Stimulated activated CD4-positive, alpha-beta T cell treated with anti-CD3 and anti-CD28 coated beads, Interleukin-2, amount 100 ng/mL, for 48 hours (primary cell): ENCODE data around the gene DGKZ.

Experiments
- DNase-seq, 2 donors: peaks; one replicate each; pipeline ENCODE4 v3.0.0-alpha.2; 2020

DGKZ gene

DNA sequence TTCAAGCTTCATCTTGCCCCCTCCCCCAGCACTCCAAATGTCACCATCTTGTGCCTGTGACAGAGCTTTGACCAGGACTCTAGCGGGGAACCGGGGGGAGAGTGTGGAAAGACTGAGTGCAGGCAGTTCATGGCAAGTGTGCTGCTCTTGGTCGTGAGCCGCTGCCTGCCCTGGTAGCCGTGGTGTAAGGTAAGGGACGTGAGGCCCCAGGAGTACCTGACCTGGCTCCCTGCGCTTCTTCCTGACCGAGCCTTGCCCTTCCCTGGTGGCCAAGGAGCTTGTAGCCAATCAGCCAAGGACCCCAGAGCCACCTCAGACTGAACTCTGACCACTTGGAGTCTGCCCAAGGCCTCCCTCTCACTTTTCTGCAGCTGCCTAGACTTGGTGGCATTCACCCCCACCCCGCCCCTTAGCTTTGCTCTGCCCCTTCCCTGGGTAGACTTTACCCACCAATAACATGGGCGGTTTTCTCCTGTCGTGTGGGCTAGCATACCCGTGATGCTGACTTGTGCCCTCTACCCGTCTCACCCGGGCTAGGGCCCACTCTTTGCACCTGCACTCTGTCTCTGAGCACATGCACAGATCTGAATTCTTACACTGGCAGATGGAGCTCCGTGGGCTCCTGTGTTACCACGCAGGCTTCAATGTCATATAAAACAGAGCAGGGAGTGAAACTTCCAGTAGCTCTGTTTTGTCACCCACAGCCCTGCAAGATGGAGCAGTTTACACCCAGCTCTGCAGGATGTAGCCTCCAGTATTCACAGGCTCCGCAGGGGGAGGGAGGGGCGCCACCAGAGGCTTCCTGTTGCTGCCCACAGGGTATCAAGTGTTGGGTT is 1.5 kb downstream of the DGKZ start:
- DNase-seq = no peak

DNA sequence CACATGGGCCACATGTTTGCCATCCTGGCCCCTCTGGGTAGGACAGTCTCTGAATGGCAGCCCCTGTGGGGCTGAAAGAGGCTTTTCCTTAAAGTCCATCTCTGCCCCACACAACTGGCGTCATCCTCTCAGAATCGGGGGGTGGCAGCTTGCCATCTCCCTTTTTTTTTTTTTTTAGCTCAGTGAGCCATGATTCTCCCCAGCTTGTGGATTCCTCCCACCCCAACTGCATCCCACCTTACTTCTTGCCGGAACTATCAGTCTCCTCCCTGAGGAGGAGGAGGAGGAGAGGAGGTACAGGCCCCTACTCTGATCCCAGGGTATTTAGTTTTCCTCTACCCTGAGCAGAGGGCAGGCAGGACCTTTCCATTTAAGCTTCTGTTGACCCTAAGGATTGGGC is 3.4 kb downstream of the DGKZ start:
- no peak for DNase-seq

DNA sequence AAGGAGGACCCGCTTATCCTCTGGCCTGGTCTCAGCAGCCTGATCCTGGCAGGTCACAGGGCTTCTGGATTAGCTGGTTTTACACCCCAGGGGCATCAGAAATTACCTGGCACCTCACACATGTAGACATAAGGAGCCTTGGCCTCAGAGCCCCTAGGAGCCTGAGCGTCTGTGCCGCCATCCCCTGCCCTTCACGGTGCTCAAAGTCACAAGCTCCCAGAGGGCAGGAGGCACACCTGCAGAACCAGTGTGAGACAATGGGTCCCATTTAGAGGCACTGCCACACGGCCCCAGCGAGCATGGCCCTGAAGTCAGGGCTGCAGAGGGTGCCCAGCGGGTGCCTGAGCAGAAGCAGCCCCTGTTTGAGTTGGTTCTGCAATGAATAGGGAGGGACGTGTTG is 3.9 kb downstream of the DGKZ start:
- no peak for DNase-seq

DNA sequence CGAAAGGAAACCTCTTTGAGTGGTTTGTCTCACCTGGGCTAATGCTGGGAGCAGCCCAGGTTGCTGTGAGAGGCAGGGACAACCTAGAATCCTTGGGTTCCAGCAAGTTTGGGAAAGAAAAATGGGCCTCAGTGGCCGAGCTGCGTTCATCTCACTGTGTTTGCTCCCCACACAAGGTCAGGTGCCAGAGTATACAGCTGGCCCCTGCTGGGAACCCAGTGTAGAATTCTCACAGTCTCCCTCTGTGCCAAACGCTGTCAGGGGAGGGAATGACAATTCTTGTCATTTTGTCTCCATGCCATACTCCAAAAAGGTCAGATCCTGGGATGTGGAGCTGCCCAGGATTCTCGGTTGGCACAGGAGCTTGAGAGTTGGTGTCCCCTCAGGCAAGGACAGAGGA is 4.3 kb downstream of the DGKZ start:
- no peak for DNase-seq

DNA sequence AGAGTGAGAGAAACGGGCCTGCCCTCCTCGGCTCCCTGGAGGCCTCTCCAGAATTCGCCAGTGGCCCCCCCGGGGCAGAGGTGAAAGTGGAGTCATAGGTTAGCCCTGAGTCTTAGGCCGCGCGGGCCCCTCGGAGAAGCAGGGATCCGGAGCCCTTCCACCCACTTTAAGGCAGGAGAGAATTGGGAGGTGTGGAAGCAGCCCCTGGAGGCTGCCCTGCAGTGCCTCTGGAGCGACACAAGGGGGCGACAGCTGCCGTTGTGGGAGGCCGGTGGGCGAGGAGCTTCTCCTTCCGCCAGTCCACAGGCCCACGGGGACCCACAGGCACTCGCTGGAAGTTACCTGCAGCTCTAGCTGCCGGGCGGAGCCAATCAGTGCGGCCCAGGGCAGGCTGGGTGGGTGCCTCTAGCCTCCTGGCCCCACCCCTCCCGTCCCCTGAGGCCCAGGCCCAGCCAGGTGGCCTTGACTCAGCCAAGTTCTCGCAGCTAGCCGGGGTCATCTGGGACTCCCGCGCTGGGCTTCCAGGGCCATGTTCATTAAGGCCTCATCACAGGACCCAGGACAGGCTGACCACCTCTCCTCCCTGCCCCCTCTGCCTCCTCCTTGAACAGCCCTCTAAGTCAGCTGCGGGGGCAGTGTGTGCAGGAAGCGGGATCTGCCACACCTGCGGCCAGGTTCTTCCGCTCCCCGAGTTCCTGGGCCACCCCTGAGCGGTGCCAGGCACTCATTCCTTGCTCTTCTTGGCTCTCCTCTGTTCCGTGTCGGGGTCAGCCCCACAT is 5.0 kb downstream of the DGKZ start:
- peak; percentile 71 to 82 for DNase-seq

DNA sequence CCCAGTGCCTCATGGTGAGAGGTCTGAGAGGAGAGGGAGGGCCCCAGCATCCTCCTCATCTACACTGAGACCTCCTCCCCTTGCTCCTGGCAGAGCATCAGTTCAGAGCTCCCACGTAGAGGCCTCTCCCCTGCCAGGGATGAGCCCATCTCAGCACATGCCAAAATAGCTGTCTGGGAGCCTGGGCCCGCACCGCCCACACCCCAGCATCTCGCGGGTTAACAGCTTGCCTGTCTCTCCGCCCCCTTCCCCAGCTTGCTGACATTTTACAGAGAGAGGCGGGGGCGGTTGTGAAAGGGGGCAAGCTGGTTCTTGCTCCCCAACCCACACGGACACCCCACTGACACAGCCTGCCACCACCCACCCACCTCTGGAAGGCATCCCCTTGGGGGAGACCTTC is 6.4 kb downstream of the DGKZ start:
- no peak for DNase-seq

DNA sequence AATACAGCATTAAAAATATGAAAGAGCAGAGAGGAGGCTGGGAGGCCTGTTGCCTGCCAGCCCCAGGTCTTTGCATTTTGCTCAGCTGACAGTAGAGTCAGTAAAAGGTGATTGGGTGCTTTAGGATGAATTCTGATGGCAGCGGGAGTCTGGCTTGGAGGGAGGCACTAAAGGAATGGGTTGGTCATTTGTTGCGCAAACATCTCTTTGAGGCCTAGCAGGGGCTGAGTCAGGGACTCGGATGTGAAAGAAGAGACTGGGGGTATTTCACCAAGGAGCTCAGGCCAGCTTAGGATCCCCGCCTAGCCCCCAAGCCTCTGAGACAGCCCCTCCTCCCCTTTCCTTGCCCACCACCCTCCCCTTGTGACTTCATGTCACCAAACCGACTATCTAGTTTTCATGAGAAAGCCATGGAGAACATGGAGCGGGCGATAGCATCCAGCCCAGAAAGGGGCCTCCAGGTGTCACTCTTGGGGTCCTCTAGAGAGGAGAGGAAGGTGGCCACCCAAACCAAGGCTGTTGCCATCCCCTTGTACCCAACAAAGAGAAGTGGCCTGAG is 9.7 kb downstream of the DGKZ start:
- DNase-seq = no peak

DNA sequence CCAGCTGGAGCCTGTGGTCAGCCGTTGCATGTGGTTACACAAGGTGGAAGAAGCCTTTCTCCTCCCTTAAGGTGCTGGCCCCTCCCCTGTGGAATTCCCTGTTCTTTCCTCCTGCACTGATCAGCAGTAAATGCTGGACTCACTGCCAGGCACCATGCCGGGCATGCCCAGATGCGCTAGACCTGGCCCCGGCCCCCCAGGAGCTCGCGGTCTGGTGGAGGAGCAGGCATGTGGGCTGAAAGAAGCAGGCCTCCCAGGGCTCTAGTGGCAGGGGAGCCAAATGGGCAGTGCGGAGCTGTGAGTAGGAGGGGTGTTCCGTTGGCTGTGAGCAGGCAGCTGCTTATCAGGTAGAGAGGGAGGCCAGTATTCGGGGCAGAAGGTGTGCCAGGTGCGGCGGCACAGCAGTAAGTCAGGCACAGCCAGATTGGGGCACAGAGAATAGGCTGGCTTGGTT is 10.2 kb downstream of the DGKZ start:
- no peak for DNase-seq

DNA sequence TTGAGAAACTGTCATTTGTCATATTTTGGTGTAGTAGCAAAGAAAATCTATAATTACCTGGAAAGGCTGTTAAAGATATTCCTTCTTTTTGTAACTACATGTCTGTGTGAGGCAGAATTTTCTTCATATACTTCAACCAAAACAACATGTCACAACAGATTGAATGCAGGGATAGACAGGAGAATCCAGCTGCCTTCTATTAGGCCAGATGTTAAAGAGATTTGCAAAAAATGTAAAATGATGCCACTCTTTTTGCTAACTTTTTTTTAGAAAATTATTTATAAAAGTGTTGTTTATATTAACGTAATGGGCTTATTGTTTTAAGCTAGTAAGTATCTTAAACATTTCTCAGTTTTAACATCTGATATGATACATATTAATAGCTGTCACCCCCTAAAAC is 12.7 kb downstream of the DGKZ start:
- DNase-seq = no peak

DNA sequence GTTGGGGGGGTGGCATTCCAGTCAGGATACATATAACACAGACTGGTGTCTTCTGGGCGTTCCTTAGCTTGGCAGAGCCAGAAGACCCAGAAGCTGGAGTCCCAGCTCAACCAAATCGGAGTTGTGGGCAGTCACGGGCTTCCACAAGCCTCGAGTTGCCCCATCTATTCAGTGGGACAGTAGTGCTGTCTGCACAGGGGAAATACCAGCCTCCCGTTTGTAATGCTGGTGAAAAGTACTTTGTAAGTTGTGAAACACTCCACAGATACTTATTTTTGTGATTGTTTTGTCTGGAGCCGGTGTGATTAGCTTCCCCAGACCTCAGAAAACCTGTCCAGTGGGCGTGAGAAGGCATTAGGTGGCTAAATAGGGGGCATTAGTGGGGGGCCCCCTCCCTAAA is 13.6 kb downstream of the DGKZ start:
- no peak for DNase-seq

DNA sequence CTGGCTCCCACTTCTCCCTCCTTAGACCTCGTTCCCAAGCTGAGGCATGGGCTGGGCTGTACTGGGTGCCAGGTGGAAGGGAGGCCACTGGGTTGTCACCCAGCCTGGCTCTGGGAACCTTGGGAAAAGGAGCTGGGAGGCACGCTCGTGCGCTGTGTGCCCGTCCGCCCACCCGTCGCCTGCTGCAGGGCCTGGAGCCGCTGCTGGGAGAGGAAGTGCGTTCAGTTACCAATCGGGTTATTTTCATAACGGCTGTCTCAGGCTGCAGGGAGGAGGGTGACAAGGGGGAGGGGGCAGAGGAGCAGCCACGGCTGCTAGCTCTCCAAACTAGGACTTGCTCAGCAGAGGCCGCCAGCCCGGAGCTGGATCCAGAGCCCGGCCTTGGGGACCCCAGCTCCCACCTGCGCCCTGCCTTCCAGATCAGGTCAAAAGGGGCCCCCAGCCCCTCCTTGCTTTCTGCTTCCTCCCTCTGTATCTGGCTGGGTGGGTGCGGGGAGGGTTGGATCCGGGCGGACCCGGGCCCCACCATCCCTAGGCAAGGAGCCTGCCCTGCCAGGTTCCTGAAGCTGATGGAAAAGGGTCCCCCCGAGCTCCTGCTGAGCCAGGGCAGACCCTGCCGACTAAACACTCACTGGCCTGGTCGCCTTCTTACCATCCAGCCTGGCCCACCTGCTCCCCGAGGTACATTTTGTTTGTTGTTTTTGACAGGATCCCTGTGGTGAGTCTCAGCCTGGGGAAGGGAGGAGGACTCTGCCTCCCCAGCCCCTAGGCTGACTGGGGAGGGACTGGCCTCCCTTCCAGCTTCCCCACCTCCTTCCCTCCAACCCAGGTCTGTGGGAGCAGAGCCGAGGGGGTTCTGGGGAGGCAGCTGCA is 14.3 kb downstream of the DGKZ start:
- DNase-seq = peak in 1 of 2 donors; percentile 54

DNA sequence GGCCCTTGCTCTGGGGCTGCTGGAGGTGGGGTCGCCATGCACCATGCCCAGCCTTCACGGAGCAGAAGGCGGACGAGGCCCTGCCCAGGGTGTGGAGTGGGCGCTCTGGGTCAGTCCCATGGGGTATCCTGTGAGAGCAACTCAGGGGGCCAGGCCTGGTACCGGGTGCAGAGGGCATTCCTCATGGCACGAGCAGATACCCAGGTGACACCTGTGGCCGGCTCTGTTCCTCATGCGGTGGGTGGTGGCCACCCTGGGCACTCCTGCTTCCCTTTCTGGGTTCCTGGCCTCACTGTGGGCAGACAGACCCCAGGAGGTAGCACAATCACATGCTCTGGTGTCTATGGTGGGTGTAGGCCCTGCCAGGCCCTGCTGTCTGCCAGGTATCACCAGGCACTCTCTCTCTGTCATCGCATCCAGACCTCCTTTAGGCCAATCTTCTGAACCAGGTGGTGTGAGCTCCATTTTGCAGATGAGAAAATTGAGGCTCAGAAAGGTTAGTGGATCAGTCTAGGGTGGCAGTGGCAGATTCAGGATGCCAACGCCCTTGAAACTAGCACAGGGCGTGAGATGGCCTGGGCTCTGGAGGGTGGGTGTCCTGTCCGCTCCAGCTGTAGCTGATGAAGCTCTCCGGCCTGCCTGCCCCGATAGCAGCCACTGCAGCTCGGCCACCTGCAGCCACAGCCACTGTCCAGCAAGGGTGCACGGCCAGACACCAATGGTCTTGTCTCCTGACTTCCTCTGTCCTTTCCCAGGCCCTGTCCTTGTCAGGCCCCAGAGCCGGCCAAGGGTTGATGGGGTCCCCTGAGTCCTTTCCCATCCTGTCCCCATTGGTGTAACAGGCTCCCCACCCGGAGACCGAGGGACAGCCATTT is 15.1 kb downstream of the DGKZ start:
- no peak for DNase-seq

DNA sequence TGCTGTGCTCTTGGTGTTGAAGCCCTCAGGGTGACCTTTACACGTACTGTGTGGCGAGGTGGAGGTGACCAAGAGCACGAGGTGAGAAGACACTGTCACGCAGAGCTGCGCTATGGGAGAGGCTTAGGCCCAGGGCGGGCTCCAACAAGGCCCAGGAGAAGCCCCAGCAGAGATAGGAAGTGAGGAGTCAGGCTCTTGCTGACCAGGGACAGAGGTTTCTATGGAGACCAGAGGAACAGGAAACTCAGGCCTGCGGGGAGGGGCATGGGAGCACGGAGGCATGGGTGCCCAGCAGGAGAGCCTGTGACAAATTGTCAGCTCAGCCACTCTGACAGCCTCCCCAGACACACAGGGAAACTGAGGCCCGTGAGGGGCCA is 15.8 kb downstream of the DGKZ start:
- no peak for DNase-seq

DNA sequence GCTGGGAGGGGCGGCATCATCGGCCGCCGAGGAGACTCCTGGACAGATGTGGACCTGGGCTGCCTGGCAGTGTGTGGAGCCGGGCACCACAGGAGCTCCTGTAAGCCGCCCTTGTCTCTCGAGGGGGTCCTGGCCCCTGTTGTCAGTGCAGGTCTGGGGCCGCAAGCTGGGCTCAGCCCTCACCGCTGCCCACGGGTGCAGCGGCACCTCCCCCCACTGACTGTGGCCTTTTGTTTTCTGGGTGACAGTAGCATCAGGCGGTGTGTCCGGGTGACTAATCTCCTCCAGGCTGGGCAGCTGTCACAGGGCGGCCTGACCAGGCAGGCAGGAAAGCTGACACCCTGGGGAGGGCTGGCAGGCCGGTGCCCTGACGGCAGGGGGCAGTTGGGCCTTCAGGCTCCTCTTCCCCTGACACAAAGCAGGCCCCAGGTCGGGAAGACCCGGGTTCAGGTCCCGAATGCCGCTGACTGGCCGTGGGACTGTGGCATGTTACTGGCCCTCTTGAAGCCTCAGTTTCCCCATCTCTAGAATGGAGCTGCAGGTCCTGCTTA is 16.3 kb downstream of the DGKZ start:
- no peak for DNase-seq

DNA sequence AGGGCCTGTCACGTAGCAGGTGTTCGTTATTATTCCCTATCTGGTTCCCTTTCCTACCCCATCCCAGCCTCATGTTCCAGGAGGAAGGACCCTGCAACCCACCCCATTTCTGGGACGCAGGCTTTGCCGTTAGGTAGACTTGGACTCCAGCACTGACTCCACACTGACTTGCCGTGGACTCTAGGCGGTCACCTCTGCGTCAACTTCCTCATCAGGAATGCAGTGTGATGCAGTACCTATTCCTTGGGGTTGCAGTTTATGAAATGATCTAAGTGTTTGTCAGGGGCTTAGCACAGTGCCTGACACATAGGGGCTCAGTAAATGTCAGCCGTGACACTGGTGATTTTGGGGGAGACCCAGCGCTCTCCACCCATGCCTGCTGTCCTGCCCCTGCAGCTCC is 16.8 kb downstream of the DGKZ start:
- no peak for DNase-seq

DNA sequence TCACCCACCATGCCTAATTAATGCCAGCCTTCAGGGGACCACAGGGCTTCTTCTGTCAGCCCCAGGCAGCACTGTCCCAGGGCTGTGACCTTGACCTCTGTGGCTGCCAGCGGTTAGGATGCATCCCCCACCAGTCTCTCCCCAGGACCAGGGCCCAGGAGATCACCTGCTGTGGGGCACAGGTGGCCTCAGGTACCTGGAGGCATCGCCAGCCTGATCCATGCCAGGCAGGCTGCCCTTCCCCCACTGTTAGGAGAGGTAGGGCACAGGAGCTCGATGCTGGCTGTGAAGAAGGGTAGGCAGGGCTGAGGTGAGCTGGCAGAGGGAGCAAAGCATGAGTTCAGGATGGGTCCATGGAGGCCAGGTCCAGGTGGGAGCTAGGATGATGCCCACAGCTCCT is 17.5 kb downstream of the DGKZ start:
- no peak for DNase-seq

DNA sequence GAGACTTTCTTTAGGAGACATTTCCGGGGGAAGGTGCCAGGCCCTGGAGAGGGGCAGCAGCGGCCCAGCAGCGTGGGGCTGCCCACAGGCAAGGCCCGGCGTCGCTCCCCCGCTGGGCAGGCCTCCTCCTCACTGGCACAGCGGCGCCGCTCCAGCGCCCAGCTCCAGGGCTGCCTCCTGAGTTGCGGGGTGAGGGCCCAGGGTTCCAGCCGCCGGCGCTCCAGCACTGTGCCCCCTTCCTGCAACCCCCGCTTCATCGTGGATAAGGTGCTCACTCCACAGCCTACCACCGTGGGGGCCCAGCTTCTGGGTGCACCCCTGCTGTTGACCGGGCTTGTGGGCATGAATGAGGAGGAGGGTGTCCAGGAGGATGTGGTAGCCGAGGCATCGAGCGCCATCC is 19.0 kb downstream of the DGKZ start:
- DNase-seq = no peak

DNA sequence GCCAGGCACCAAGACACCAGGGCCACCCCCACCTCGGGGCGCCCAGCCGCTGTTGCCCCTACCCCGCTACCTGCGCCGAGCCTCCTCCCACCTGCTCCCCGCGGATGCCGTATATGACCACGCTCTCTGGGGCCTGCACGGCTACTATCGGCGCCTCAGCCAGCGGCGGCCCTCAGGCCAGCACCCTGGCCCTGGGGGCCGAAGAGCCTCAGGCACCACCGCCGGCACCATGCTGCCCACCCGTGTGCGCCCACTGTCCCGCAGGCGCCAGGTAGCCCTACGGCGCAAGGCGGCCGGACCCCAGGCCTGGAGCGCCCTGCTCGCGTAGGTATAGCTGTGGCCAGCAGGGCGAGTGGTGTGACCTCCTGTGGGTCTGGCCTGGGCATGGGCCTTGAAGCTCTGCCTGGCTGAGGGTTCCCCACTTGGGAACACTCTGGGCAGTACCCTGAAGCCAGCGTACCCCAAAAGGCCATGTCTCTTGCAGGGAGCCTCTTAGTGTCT is 19.4 kb downstream of the DGKZ start:
- DNase-seq = no peak

DNA sequence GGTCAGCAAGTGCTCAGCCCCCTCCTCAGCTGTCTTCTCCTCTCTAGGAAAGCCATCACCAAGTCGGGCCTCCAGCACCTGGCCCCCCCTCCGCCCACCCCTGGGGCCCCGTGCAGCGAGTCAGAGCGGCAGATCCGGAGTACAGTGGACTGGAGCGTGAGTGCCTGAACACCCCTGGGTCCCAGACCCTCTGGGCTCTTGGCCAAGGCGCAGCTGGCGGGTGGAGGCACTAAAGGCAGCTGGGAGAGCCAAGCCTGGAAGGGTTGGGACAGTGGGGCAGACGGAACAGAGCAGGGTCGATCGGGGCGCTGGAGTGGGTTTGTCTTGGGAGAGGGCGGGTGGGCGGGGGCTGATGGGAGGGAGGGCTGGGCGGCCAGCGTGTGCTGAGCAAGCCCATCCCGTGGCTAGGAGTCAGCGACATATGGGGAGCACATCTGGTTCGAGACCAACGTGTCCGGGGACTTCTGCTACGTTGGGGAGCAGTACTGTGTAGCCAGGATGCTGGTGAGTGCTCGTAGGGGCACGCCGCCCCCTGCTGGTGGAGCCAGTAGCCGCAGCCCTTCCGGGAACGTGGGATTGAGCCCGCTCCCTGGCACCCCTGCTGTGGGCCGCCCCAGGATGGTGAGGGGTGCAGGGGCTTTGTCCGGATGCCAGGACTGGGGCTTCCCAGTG is 20.1 kb downstream of the DGKZ start:
- DNase-seq = peak; percentile 66 to 74

DNA sequence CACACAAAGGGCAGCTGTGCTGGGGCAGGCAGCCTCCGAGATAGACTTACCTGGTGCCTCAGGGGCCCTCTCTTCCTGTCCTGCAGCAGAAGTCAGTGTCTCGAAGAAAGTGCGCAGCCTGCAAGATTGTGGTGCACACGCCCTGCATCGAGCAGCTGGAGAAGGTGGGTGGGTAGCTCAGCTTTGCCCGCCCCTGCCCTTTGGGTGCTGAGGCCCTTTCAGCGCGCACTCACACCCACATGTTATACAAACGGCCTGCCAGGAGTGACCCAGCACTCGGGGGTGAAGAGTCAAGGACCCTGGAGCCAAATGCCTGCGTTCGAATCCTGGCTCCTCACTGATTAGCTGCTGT is 20.6 kb downstream of the DGKZ start:
- DNase-seq = no peak
